Calu3 (cell line): ENCODE data around the gene IL7R. TPM values are rescaled to one million over a fixed set of nuclear protein-coding genes. Genes with fewer than 3 reads are reported as not detected.
"Not testable (repeated sequence)": the region's sequence is repeated elsewhere in the genome, so short reads cannot be mapped to it uniquely, and the experiment has no call there.

Experiments
- BruUV-seq: library from RNA; stranded (reverse); fragments of 400-500 nt; replicated peaks from 2 replicates; lab custom pipeline; 2021; lab: Mats Ljungman, UMichigan
- CTCF ChIA-PET: fragments of 300-600 bp; sonication (Branson Sonifier 250); formaldehyde crosslinking; loops from one replicate; lab custom pipeline; 2022; ENCODE audit warnings: antibody characterized with exemption; lab: Charles Lee
- DNase-seq: peaks from one replicate; pipeline ENCODE4 v3.0.0; 2022
- H3K27ac Mint-ChIP-seq: one replicate; pipeline ENCODE4 v1.8.0; 2022; ENCODE audit warnings: mixed read lengths; ENCODE audit not compliant: unreplicated experiment
- H3K27me3 Mint-ChIP-seq: one replicate; pipeline ENCODE4 v1.8.0; 2022; ENCODE audit warnings: mixed read lengths; ENCODE audit not compliant: unreplicated experiment
- H3K36me3 Mint-ChIP-seq: one replicate; pipeline ENCODE4 v1.8.0; 2022; ENCODE audit warnings: mild to moderate bottlenecking, moderate library complexity, mixed read lengths; ENCODE audit not compliant: insufficient read depth, unreplicated experiment
- H3K4me1 Mint-ChIP-seq: one replicate; pipeline ENCODE4 v1.8.0; 2022; ENCODE audit warnings: mild to moderate bottlenecking, low read depth, mixed read lengths; ENCODE audit not compliant: unreplicated experiment
- H3K4me3 Mint-ChIP-seq: one replicate; pipeline ENCODE4 v1.8.0; 2022; ENCODE audit warnings: mild to moderate bottlenecking, low read depth, moderate library complexity, mixed read lengths; ENCODE audit not compliant: unreplicated experiment
- H3K9me3 Mint-ChIP-seq: one replicate; pipeline ENCODE4 v1.8.0; 2022; ENCODE audit warnings: low read depth, mixed read lengths; ENCODE audit not compliant: unreplicated experiment
- intact Hi-C: fragments of 100-400 bp; cut with micrococcal nuclease; formaldehyde crosslinking; loops from one replicate; pipeline ENCODE4 v1.10.0; 2022; ENCODE audit not compliant: unreplicated experiment
- total RNA-seq: library from RNA; stranded (reverse); gene quantifications from 2 replicates; pipeline ENCODE4 v1.2.3, GENCODE V29; 2022
- TF ChIP-seq, protein P1 (sequence below): fragments of 200-600 bp; IDR thresholded peaks from one replicate; pipeline ENCODE4 v1.8.0; 2022; ENCODE audit warnings: antibody characterized with exemption; ENCODE audit not compliant: unreplicated experiment

The IL7R gene
- total RNA-seq, 1 experiment from 2014 or later, result 0.19 TPM

DNA sequence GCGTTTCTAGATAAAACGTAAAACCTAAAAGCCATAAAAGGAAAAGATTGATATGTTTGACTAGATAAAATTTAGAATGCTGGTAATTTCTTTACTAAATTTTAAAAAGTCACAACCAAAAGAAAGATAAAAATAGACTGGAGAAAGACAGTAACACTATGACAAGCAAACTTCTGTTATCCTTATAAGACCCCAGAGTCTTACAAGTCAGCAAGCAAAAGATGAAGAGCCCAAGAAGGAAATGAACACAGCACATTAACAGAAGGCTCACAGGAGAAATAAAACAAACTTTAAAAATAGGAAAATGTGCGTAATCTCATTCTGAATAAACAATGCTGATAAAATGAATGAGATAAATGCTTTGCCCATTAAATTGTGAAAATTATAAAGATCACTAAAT lies 29.7 kb downstream of the IL7R start:
- Mint-ChIP-seq H3K4me3 (no peak overlapping the region), H3K27me3 (no peaks in the 10 kb centered on the region), H3K36me3 (no peaks in the 10 kb centered on the region), H3K4me1 (no peaks in the 10 kb centered on the region), H3K9me3 (peaks cover 4% of the 10 kb centered on the region), H3K27ac (no peak overlapping the region)
- no peak for DNase-seq
- TF ChIP-seq, protein P1, sequence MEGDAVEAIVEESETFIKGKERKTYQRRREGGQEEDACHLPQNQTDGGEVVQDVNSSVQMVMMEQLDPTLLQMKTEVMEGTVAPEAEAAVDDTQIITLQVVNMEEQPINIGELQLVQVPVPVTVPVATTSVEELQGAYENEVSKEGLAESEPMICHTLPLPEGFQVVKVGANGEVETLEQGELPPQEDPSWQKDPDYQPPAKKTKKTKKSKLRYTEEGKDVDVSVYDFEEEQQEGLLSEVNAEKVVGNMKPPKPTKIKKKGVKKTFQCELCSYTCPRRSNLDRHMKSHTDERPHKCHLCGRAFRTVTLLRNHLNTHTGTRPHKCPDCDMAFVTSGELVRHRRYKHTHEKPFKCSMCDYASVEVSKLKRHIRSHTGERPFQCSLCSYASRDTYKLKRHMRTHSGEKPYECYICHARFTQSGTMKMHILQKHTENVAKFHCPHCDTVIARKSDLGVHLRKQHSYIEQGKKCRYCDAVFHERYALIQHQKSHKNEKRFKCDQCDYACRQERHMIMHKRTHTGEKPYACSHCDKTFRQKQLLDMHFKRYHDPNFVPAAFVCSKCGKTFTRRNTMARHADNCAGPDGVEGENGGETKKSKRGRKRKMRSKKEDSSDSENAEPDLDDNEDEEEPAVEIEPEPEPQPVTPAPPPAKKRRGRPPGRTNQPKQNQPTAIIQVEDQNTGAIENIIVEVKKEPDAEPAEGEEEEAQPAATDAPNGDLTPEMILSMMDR, result no peak
- BruUV-seq, result no TSS peak
- CTCF ChIA-PET, result no interaction called here
- intact Hi-C loops, result no loop called here

DNA sequence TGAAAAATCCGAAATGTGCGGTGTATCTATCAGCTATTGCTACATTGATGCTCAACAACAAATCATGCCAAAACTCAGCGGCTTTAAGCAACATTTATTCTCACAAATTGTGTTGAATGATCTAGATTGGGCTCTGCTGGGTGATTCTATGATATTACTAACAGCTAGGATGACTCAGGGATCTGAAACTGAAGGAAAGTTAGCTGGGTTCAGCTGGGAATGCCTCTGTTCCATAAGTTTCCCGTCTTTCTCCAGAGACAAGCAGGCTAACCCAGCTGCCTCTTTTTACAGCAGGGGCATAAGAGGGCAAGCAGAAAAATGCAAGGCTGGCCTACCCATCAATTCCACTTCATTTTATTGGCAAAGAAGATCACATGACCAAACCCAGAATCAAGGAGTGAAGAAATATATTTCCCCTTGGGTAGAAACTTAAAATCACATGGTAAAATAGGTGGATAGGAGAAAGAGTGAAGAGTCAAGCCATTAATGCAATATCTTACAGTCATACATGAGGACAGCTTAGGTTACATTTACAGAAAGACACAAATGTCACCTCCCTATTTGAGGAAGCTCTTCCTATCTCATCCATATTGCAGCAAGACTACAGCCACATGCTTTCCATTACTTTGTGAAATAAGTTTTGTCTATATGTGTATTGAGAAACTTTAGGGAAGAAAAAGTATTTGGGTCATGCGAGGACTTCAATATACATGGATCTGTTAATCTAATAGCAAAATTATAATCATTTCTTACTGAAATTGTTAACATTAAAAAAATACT lies 30.8 kb downstream of the IL7R start:
- H3K36me3 Mint-ChIP-seq, result no peaks in the 10 kb centered on the region

DNA sequence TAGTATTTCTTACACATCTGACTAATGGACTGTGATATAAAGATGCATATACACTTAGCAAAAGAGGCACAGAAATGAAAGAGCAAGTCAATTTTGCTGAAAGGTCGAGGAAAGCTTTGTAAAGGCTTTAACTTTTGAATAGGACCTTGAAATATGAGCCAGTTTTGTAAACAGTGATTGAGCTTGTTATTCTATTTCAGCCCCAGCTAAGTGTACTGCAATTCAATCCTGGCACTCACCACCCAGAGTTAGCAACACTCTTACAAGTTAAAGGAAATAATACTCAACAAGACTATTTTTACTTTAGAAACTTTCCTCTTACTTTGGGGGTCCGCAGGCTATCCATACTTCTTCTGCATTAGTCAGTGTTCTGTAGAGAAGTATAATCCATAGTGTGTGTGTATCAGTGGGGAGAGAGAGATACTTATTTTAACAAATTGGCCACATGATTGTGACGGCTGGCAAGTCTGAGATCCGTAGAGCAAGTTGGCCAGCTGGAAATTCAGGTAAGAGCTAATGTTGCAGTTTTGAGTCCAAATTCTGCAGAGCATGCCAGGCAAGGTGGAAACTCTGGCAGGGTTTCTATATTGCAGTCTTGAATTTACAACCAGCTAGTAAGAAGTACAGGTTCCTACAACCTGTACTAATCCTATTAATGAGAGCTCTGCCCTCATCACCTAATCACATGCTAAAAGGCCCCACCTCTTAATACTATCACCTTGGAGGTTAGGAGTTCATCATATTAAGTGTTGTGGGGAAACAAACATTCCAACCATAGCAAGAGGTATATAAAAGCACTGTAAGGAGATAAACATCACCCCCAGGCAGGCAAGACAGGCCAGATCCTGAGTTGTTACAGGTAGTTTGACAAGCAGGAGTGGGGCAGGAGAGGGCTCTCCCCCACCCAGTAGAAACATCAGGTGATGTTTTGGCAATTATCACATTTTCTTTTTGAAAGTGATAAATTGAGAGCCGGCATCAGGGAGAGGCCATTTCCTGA lies 33.6 kb downstream of the IL7R start:
- H3K36me3 Mint-ChIP-seq, result no peaks in the 10 kb centered on the region
- intact Hi-C loops, result no loop called here
- no peaks in the 10 kb centered on the region for H3K4me1 Mint-ChIP-seq
- CTCF ChIA-PET, result no interaction called here
- no peak overlapping the region for H3K4me3 Mint-ChIP-seq
- no peaks in the 10 kb centered on the region for H3K27me3 Mint-ChIP-seq
- DNase-seq, result no peak
- no TSS peak for BruUV-seq
- H3K9me3 Mint-ChIP-seq, result peaks cover 7% of the 10 kb centered on the region
- TF ChIP-seq, protein P1, result no peak
- H3K27ac Mint-ChIP-seq, result no peak overlapping the region

More for the DNA sequence above, 30.8 kb downstream of the IL7R start:
- Mint-ChIP-seq H3K27me3 (no peaks in the 10 kb centered on the region), H3K4me1 (no peaks in the 10 kb centered on the region), H3K27ac (no peak overlapping the region), H3K9me3 (peaks cover 6% of the 10 kb centered on the region), H3K4me3 (no peak overlapping the region)
- TF ChIP-seq, protein P1, result no peak
- CTCF ChIA-PET, result no interaction called here
- intact Hi-C loops, result no loop called here
- DNase-seq, result no peak
- BruUV-seq, result no TSS peak

DNA sequence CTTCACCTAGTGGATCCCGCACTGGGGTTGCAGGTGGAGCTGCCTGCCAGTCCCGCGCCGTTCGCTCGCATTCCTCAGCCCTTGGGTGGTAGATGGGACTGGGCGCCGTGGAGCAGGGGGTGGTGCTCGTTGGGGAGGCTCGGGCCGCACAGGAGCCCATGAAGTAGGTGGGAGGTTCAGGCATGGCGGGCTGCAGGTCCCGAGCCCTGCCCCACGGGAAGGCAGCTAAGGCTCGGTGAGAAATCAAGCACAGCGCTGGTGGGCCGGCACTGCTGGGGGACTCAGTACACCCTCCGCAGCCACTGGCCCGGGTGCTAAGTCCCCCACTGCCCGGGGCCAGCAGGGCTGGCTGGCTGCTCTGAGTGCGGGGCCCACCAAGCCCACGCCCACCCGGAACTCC lies 36.1 kb downstream of the IL7R start:
- H3K9me3 Mint-ChIP-seq, intact Hi-C loops, H3K4me1 Mint-ChIP-seq, H3K4me3 Mint-ChIP-seq, BruUV-seq, H3K27me3 Mint-ChIP-seq, CTCF ChIA-PET, DNase-seq, H3K27ac Mint-ChIP-seq, H3K36me3 Mint-ChIP-seq: not testable (repeated sequence)
